Measurements from ENCODE around the gene ST14.

ST14 gene

DNA sequence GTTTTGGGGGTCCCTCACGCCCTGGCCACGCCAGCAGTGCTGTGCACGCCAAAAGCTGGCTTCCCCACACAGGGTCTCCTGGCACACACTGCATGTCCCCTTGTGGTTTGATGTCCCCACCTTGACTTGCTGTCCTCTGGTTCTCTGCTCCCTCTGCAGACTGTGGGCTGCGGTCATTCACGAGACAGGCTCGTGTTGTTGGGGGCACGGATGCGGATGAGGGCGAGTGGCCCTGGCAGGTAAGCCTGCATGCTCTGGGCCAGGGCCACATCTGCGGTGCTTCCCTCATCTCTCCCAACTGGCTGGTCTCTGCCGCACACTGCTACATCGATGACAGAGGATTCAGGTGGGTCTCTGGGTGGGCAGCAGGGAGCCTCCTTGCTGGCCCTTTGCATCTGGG lies 40.2 kb downstream of the ST14 start:
- DNase-seq (ENCODE audit: low read depth) = no peak
- TF ChIP-seq, protein P1, sequence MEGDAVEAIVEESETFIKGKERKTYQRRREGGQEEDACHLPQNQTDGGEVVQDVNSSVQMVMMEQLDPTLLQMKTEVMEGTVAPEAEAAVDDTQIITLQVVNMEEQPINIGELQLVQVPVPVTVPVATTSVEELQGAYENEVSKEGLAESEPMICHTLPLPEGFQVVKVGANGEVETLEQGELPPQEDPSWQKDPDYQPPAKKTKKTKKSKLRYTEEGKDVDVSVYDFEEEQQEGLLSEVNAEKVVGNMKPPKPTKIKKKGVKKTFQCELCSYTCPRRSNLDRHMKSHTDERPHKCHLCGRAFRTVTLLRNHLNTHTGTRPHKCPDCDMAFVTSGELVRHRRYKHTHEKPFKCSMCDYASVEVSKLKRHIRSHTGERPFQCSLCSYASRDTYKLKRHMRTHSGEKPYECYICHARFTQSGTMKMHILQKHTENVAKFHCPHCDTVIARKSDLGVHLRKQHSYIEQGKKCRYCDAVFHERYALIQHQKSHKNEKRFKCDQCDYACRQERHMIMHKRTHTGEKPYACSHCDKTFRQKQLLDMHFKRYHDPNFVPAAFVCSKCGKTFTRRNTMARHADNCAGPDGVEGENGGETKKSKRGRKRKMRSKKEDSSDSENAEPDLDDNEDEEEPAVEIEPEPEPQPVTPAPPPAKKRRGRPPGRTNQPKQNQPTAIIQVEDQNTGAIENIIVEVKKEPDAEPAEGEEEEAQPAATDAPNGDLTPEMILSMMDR (IDR thresholded peaks at IDR 0.05; ENCODE audit: insufficient read depth, low read depth, low read length, missing control alignments) = no peak
- no peak overlapping the region for H3K4me3 ChIP-seq (ENCODE audit: low read depth, low read length)

DNA sequence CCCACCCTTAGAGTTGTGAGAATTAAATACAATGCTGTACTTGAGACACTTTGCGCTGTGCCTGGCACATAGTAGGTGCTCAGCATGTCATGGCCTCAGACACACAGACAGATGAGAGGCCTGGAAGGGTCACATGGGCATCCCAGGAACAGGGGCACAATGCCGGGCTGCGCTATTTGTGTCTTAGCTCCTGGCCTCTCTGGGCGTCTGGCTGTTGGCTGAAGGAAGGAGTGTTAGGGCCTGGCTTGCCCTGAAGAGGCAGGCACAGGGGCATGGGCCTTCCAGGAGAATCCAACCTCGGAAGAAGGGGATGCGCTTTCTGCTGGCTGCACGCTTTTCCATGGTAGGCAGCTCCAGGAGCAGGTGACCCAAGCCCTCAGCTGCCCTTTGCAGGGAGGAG lies 41.4 kb downstream of the ST14 start:
- no peak overlapping the region for H3K4me3 ChIP-seq (ENCODE audit: low read depth, low read length)
- TF ChIP-seq, protein P1 (IDR thresholded peaks at IDR 0.05; ENCODE audit: insufficient read depth, low read depth, low read length, missing control alignments) = no peak
- DNase-seq (ENCODE audit: low read depth) = no peak

DNA sequence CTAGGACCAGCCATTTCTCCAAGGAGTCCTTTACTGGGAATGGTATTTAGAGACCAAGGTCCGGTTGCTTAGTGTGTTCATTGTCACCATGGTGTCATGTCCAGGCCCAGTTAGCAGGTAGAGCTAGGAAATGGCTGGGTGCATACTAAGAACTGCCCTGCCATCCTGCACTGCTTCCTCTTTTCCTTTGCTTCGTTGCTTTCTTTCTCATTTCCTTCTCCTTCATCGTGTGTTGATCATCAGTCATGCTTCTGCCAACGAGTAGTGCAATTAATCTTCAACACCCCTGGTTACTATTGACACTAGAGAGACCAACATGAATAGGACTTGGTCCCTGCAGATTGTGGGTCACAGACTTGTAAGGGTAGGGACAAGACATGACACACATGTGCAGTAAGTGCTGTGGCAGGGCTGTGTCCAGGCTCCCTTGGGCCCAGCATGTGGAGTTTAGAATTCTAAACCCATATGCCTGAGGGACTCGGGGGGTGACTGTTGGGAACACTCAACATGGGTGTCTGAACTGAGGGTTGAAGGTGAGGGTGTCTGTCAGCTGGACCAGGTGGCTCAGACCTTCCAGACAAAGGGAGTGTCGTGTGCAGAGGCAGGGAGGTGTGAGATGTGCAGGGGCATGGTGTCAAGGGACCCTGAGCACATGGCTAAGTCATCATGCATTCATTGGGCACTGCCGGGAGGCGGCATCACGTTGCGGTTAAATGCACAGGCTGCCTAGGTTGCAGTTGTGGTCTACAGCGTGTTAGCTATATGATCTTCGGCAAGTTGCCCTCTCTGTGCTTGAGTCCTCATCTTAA lies 42.6 kb downstream of the ST14 start:
- TF ChIP-seq, protein P1 (IDR thresholded peaks at IDR 0.05; ENCODE audit: insufficient read depth, low read depth, low read length, missing control alignments) = no peak
- H3K4me3 ChIP-seq (ENCODE audit: low read depth, low read length) = no peak overlapping the region
- no peak for DNase-seq (ENCODE audit: low read depth)

DNA sequence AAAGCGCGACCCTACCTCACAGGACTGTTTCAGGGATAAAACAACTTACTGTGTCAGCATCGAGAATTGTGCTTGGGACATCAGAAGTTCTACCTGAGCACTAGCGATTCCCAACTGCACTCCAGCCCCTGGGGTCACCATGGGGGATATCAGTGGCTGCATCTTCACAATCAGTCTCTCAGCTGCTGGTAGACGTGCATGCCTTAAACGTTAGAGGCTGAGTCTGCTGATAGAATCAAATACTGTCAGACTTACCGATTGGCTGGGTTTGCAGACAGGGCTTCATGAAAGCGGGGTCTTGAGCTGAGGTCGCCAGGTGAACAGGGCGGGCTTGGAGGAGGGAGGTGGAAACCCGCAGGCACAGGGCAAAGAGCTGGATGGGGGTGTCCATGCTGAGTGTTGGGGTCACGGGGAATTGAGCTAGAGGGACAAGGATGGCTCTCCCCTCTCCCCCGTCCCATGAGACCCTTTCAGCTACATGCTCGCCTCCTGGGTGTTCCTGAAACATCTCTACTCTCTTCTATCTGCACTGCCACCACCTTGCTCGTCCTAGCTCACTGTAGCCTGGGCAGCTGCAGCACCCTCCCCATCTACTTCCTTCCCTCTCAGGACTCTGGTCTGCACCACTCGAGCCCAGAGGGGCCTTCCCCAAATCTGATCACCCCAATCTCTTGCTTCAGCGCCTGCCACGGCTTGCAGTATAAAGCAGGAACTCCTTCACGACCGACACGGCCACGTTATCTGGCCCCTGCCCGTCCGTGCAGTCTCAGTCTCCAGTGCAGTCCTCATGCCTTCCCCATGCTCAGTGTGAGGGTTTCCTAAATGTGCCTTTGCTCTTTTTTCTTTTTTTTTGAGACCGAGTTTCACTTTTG lies 43.5 kb downstream of the ST14 start:
- TF ChIP-seq, protein P1 (IDR thresholded peaks at IDR 0.05; ENCODE audit: insufficient read depth, low read depth, low read length, missing control alignments) = no peak
- no peak overlapping the region for H3K4me3 ChIP-seq (ENCODE audit: low read depth, low read length)
- no peak for DNase-seq (ENCODE audit: low read depth)

DNA sequence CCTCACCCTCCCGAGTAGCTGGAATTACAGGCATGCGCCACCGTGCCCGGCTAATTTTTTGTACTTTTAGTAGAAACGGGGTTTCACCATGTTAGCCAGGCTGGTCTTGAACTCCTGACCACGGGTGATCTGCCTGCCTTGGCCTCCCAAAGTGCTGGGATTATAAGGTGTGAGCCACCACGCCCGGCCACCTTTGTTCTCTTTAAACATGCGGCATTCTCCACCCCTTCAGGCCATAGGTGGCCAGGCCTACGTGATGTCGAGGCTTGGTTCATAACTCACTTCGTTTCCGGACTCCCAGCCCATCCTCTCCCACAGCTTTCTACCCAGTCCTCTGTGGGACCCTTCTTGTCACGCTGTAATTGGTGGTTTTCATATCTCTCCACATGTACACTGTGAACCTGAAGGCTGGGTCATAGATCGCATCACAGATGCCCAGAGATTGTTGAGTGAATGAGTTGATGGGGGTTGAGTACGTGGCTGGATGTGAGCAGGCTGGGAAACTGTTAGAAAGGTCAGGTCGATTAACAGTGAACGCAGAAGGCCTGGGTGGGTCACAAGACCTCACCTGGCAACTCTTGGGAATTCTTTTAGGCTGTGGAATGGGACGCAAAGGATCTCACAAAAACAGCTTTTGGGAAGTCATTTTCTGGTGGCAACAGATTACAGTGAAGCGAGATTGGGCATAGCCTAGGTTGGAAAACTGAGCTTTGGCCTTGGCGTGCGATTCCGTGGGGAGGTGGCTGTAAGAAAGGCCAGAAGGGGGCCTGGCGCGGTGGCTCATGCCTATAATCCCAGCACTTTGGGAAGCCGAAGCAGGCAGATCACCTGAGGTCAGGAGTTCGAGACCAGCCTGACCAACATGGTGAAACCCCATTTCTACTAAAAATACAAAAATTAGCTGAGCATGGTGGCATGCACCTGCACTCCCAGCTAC lies 44.5 kb downstream of the ST14 start:
- TF ChIP-seq, protein P1 (IDR thresholded peaks at IDR 0.05; ENCODE audit: insufficient read depth, low read depth, low read length, missing control alignments) = no peak
- DNase-seq (ENCODE audit: low read depth) = no peak

DNA sequence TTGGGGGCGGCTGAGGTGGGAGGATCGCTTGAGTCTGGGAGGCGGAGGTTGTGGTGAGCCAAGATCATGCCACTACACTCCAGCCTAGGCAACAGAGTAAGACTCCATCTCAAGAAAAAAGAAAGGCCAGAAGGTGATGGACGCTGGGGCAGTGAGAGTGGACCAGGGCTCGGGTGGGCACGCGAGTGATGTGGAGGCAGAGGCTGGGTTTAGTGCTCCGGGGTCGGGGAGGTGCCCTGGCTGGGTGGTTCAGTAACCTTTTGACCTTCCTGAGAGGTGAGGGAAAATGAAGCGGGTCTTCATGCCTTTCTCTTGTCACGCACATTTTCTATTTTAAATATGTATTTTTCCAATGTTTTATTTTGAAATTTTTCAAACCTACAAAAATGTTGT lies 45.1 kb downstream of the ST14 start:
- H3K4me3 ChIP-seq (ENCODE audit: low read depth, low read length) = no peak overlapping the region
- DNase-seq (ENCODE audit: low read depth) = no peak
- TF ChIP-seq, protein P1 (IDR thresholded peaks at IDR 0.05; ENCODE audit: insufficient read depth, low read depth, low read length, missing control alignments) = no peak

More for the DNA sequence above, 44.5 kb downstream of the ST14 start:
- H3K4me3 ChIP-seq (ENCODE audit: low read depth, low read length) = no peak overlapping the region

Measured in GM12865 (cell line).